ENCODE results near the gene WSCD2. TPM values are rescaled to one million over a fixed set of nuclear protein-coding genes. Genes with fewer than 3 reads are reported as not detected.

WSCD2 gene
- total and polyA plus RNA-seq, 2 experiments from 2014 or later, result not detected

- H3K9ac ChIP-seq, result no peak overlapping the region
- H3K9me3 ChIP-seq (ENCODE audit: low read depth), result no peaks in the 10 kb centered on the region
- no peaks in the 10 kb centered on the region for H3F3A ChIP-seq (ENCODE audit: insufficient read depth)
- WGBS, 2 experiments (ENCODE audit: low coverage in 1 of 2, low lambda C conversion rate in 2 of 2, missing lambda C conversion rate in 2 of 2), result 52 to 54% methylated on average over 12 of the region's 12 CpGs
- no peaks in the 10 kb centered on the region for H3K9me2 ChIP-seq (ENCODE audit: insufficient read depth)
- H3K36me3 ChIP-seq (ENCODE audit: low read depth), result no peaks in the 10 kb centered on the region
- no peaks in the 10 kb centered on the region for H3K79me2 ChIP-seq (ENCODE audit: insufficient read depth)
- no peak overlapping the region for H3K27ac ChIP-seq
- H3K27me3 ChIP-seq (replicated peaks; ENCODE audit: insufficient read depth), result no peaks in the 10 kb centered on the region
- no peak overlapping the region for H3K4me2 ChIP-seq (ENCODE audit: unreplicated experiment)
- no peak for TF ChIP-seq EZH2 (IDR thresholded peaks at IDR 0.05; ENCODE audit: insufficient read depth, poor library complexity, severe bottlenecking)
- no peak overlapping the region for H2AFZ ChIP-seq
- H3K4me3 ChIP-seq, result no peak overlapping the region
- in situ Hi-C loops (cut with MboI), result no loop called here
- H3K4me1 ChIP-seq (ENCODE audit: insufficient read depth), result no peaks in the 10 kb centered on the region
- DNase-seq, result no peak
- no peaks in the 10 kb centered on the region for H4K20me1 ChIP-seq (ENCODE audit: insufficient read depth)
Measured at GRCh38 chr12:108151533-108152169, 22.6 kb downstream of the WSCD2 start.

GRCh38 chr12:108152170-108152538 is 23.1 kb downstream of the WSCD2 start:
- WGBS, 2 experiments (ENCODE audit: low coverage in 1 of 2, low lambda C conversion rate in 2 of 2, missing lambda C conversion rate in 2 of 2), result 28 to 33% methylated on average over 4 of the region's 4 CpGs
- DNase-seq, result no peak

DNA sequence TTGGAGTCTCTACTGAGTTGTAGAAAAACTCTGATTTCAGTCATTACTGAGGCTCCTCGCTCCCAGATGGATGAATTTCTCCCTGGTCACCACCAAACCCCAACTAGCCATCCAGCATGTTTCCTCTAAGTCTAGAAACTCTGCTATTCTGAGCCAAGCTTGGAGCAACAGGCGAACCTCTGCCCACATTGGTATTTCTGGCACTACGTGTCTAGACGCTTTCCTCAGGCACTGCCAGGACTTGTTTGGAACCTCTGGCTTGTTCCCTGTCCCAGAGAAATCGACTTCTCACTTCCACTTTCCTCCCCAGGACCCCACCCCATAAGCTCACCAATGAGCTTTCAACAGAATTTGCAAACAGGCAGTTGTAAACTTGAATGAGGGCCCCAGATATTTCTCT is 27.6 kb downstream of the WSCD2 start:
- DNase-seq, result no peak
- TF ChIP-seq EZH2 (IDR thresholded peaks at IDR 0.05; ENCODE audit: insufficient read depth, poor library complexity, severe bottlenecking), result no peak
- TF ChIP-seq EZH2phosphoT487 (IDR thresholded peaks at IDR 0.05; ENCODE audit: insufficient read depth, low read depth), result no peak

More at GRCh38 chr12:108152170-108152538, 23.1 kb downstream of the WSCD2 start:
- Histone ChIP-seq H3F3A (ENCODE audit: insufficient read depth) (no peaks in the 10 kb centered on the region), H3K9ac (no peak overlapping the region), H2AFZ (no peak overlapping the region), H3K4me1 (ENCODE audit: insufficient read depth) (no peaks in the 10 kb centered on the region), H3K4me2 (ENCODE audit: unreplicated experiment) (no peak overlapping the region), H4K20me1 (ENCODE audit: insufficient read depth) (no peaks in the 10 kb centered on the region), H3K27me3 (replicated peaks; ENCODE audit: insufficient read depth) (peaks cover 3% of the 10 kb centered on the region; the same call in 1 of the 2 replicates), H3K27ac (no peak overlapping the region), H3K4me3 (no peak overlapping the region), H3K36me3 (ENCODE audit: low read depth) (no peaks in the 10 kb centered on the region), H3K79me2 (ENCODE audit: insufficient read depth) (no peaks in the 10 kb centered on the region), H3K9me2 (ENCODE audit: insufficient read depth) (no peaks in the 10 kb centered on the region), H3K9me3 (ENCODE audit: low read depth) (no peaks in the 10 kb centered on the region)
- TF ChIP-seq EZH2phosphoT487 (IDR thresholded peaks at IDR 0.05; ENCODE audit: insufficient read depth, low read depth) (no peak), EZH2 (IDR thresholded peaks at IDR 0.05; ENCODE audit: insufficient read depth, poor library complexity, severe bottlenecking) (no peak)
- in situ Hi-C loops (cut with MboI), result no loop called here

DNA sequence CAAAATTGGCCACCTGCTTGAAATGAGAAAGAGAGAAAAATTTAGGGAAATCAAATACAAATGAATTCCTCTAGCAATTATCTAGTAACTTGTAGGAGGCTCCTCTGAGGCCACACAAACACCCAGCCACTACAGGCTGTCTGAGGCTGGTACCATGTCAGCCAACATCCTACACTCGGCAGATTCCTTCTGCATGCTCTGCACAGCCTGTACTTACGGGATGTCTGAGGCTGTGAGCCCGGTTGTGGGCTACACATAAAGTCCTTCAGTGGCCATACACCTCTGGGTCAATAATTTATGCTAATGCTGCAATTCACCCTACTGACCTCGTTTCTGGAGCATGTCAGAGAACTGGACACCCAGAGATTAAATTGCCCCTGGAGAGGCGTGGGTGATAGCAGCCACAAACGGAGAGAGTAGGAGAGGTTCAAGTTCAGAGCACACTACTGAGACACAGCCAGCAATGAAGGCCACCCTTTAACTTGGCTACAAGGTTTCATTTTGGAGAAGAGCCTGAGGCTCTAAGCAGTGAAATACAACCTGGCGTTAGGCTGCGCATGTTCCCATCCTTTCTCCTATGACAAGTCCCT is 28.9 kb downstream of the WSCD2 start:
- no peak for DNase-seq
- TF ChIP-seq EZH2phosphoT487 (IDR thresholded peaks at IDR 0.05; ENCODE audit: insufficient read depth, low read depth) (no peak), EZH2 (IDR thresholded peaks at IDR 0.05; ENCODE audit: insufficient read depth, poor library complexity, severe bottlenecking) (no peak)
- H3K4me2 ChIP-seq (ENCODE audit: unreplicated experiment), result no peak overlapping the region
- H3F3A ChIP-seq (ENCODE audit: insufficient read depth), result no peaks in the 10 kb centered on the region
- peaks cover 3% of the 10 kb centered on the region; the same call in 1 of the 2 replicates for H3K27me3 ChIP-seq (replicated peaks; ENCODE audit: insufficient read depth)
- WGBS, 2 experiments (ENCODE audit: low coverage in 1 of 2, low lambda C conversion rate in 2 of 2, missing lambda C conversion rate in 2 of 2), result 30 to 37% methylated on average over 8 of the region's 8 CpGs
- no peak overlapping the region for H3K4me3 ChIP-seq
- in situ Hi-C loops (cut with MboI), result no loop called here
- H3K9ac ChIP-seq, result no peak overlapping the region
- H2AFZ ChIP-seq, result no peak overlapping the region
- no peaks in the 10 kb centered on the region for H3K79me2 ChIP-seq (ENCODE audit: insufficient read depth)
- no peaks in the 10 kb centered on the region for H3K9me2 ChIP-seq (ENCODE audit: insufficient read depth)
- H3K36me3 ChIP-seq (ENCODE audit: low read depth), result no peaks in the 10 kb centered on the region
- no peak overlapping the region for H3K27ac ChIP-seq
- H4K20me1 ChIP-seq (ENCODE audit: insufficient read depth), result no peaks in the 10 kb centered on the region
- no peaks in the 10 kb centered on the region for H3K9me3 ChIP-seq (ENCODE audit: low read depth)
- H3K4me1 ChIP-seq (ENCODE audit: insufficient read depth), result no peaks in the 10 kb centered on the region

More for the DNA sequence above, 27.6 kb downstream of the WSCD2 start:
- no peak overlapping the region for H3K27ac ChIP-seq
- H4K20me1 ChIP-seq (ENCODE audit: insufficient read depth), result no peaks in the 10 kb centered on the region
- no peaks in the 10 kb centered on the region for H3K4me1 ChIP-seq (ENCODE audit: insufficient read depth)
- H3K36me3 ChIP-seq (ENCODE audit: low read depth), result no peaks in the 10 kb centered on the region
- in situ Hi-C loops (cut with MboI), result no loop called here
- H3K4me2 ChIP-seq (ENCODE audit: unreplicated experiment), result no peak overlapping the region
- H3K9me2 ChIP-seq (ENCODE audit: insufficient read depth), result no peaks in the 10 kb centered on the region
- no peaks in the 10 kb centered on the region for H3F3A ChIP-seq (ENCODE audit: insufficient read depth)
- H2AFZ ChIP-seq, result no peak overlapping the region
- no peak overlapping the region for H3K4me3 ChIP-seq
- no peaks in the 10 kb centered on the region for H3K79me2 ChIP-seq (ENCODE audit: insufficient read depth)
- no peak overlapping the region for H3K9ac ChIP-seq
- WGBS, 2 experiments (ENCODE audit: low coverage in 1 of 2, low lambda C conversion rate in 2 of 2, missing lambda C conversion rate in 2 of 2), result 1 to 6% methylated on average over 5 of the region's 5 CpGs
- H3K9me3 ChIP-seq (ENCODE audit: low read depth), result no peaks in the 10 kb centered on the region
- peaks cover 3% of the 10 kb centered on the region; the same call in 1 of the 2 replicates for H3K27me3 ChIP-seq (replicated peaks; ENCODE audit: insufficient read depth)
